Common myeloid progenitor, CD34-positive (primary cell): ENCODE data around the gene ATG2A.
"Not testable (repeated sequence)": the region's sequence is repeated elsewhere in the genome, so short reads cannot be mapped to it uniquely, and the experiment has no call there.

Experiments used
- CTCF ChIA-PET: fragments of 350-600 bp; sonication (Branson Sonifier 250); formaldehyde crosslinking; loops from one replicate; lab custom pipeline; 2021; ENCODE audit warnings: antibody characterized with exemption; lab: Charles Lee
- POLR2A ChIA-PET: fragments of 350-600 bp; sonication (Branson Sonifier 250); formaldehyde crosslinking; loops from one replicate; lab custom pipeline; 2021; ENCODE audit warnings: antibody characterized with exemption; lab: Charles Lee
- DNase-seq, 3 donors: peaks; one replicate each; pipeline versions ENCODE4 v3.0.0 to v3.0.0-alpha.2; 2013
- H3K27ac ChIP-seq, 2 experiments: 1 replicate in 1 of 2; 2 replicates in 1 of 2; pipeline ENCODE4 v1.7.0; 2013; ENCODE audit warnings: inconsistent platforms in 2 of 2, low read length in 2 of 2, mild to moderate bottlenecking in 2 of 2, low read depth in 1 of 2, moderate library complexity in 1 of 2; ENCODE audit not compliant: severe bottlenecking in 2 of 2, insufficient read depth in 1 of 2, poor library complexity in 1 of 2
- H3K27me3 ChIP-seq, 5 experiments: replicated peaks in 2 of 5; 1 replicate in 3 of 5; 2 replicates in 2 of 5; pipeline versions ENCODE4 v1.6.1 to v1.7.0; 2013; ENCODE audit warnings: low read length in 4 of 5, mild to moderate bottlenecking in 2 of 5, moderate library complexity in 2 of 5, inconsistent platforms in 1 of 5; ENCODE audit not compliant: insufficient read depth in 5 of 5, control insufficient read depth in 4 of 5
- H3K36me3 ChIP-seq, 4 experiments: 1 replicate in 2 of 4; 2 replicates in 2 of 4; pipeline versions ENCODE4 v1.6.1 to v1.7.0; 2013; ENCODE audit warnings: low read length in 3 of 4, control low read depth in 1 of 4, mild to moderate bottlenecking in 1 of 4; ENCODE audit not compliant: control insufficient read depth in 4 of 4, insufficient read depth in 4 of 4
- H3K4me1 ChIP-seq, 4 experiments: 1 replicate in 3 of 4; 2 replicates in 1 of 4; pipeline versions ENCODE4 v1.6.1 to v1.7.1; 2013; ENCODE audit warnings: low read length in 3 of 4, mild to moderate bottlenecking in 3 of 4, control low read depth in 1 of 4, inconsistent platforms in 1 of 4, moderate library complexity in 1 of 4; ENCODE audit not compliant: control insufficient read depth in 4 of 4, insufficient read depth in 4 of 4; ENCODE audit errors: control extremely low read depth in 1 of 4
- H3K4me3 ChIP-seq, 7 experiments: 1 replicate in 4 of 7; 2 replicates in 3 of 7; pipeline versions ENCODE4 v1.5.1 to v1.7.0; 2013; ENCODE audit warnings: mild to moderate bottlenecking in 7 of 7, low read length in 6 of 7, moderate library complexity in 6 of 7, inconsistent platforms in 2 of 7, low read depth in 2 of 7, control low read depth in 1 of 7; ENCODE audit not compliant: insufficient read depth in 4 of 7, control insufficient read depth in 1 of 7; ENCODE audit errors: extremely low read depth in 1 of 7
- H3K9me3 ChIP-seq, 5 experiments: 1 replicate in 4 of 5; 2 replicates in 1 of 5; pipeline versions ENCODE4 v1.6.1 to v1.7.1; 2013; ENCODE audit warnings: low read length in 4 of 5, mild to moderate bottlenecking in 2 of 5, inconsistent platforms in 1 of 5, low read depth in 1 of 5, moderate library complexity in 1 of 5; ENCODE audit not compliant: control insufficient read depth in 4 of 5, insufficient read depth in 2 of 5; ENCODE audit errors: control extremely low read depth in 1 of 5
- WGBS: methylation state at CpG from one replicate; pipeline ENCODE4 v1.1.5; 2013; ENCODE audit not compliant: insufficient coverage; 5-methylcytosine and 5-hydroxymethylcytosine counted together

Gene ATG2A

GRCh38 chr11:64845776-64846129 is 71.3 kb downstream of the ATG2A start:
- DNase-seq, POLR2A ChIA-PET, H3K27me3 ChIP-seq, H3K4me3 ChIP-seq, H3K27ac ChIP-seq, H3K9me3 ChIP-seq, H3K36me3 ChIP-seq: not testable (repeated sequence)
- WGBS, result 100% methylated on average over 7 of the region's 8 CpGs
- H3K4me1 ChIP-seq, result peaks cover 0 to 36% (median 25%) of the 10 kb centered on the region in 4 experiments
- CTCF ChIA-PET, result interaction anchor here (1.2 to 33.3 kb wide), 11 partner anchors 9 to 273 kb away, joined by 3 to 1071 read pairs (median 4); partner anchors contain the start of gene EHD1

GRCh38 chr11:64845129-64845775 is 71.8 kb downstream of the ATG2A start:
- H3K4me1 ChIP-seq, result peaks cover 0 to 35% (median 25%) of the 10 kb centered on the region in 4 experiments
- ChIA-PET POLR2A (no interaction called here), CTCF (interaction anchor here (0.6 to 33.3 kb wide), 9 partner anchors 8 to 1272 kb away, joined by 3 to 1071 read pairs (median 4); partner anchors contain the start of gene EHD1)
- H3K9me3 ChIP-seq, result no peaks in the 10 kb centered on the region
- no peaks in the 10 kb centered on the region for H3K27me3 ChIP-seq
- WGBS, result 24% methylated on average over 8 of the region's 9 CpGs
- DNase-seq, result no peak
- H3K27ac ChIP-seq, result no peak overlapping the region
- no peaks in the 10 kb centered on the region for H3K36me3 ChIP-seq
- H3K4me3 ChIP-seq, result peak overlapping the region; percentile 51 to 85 (median 62)
